ENCODE measurements around the gene PHOX2B. TPM values are rescaled to one million over a fixed set of nuclear protein-coding genes. Genes with fewer than 3 reads are reported as not detected.

PHOX2B gene
- total RNA-seq, 1 donor from 2014 or later: not detected

- Histone ChIP-seq H3K4me1 (no peaks in the 10 kb centered on the region), H3K9me3 (no peaks in the 10 kb centered on the region), H3K27ac (no peak overlapping the region), H3K36me3 (no peaks in the 10 kb centered on the region), H3K27me3 (peaks cover 97% of the 10 kb centered on the region), H3K4me3 (no peak overlapping the region)
- ATAC-seq (no peak), DNase-seq (no peak)
- intact Hi-C loops (cut with DNase I): no loop called here
- TF ChIP-seq, protein P1, sequence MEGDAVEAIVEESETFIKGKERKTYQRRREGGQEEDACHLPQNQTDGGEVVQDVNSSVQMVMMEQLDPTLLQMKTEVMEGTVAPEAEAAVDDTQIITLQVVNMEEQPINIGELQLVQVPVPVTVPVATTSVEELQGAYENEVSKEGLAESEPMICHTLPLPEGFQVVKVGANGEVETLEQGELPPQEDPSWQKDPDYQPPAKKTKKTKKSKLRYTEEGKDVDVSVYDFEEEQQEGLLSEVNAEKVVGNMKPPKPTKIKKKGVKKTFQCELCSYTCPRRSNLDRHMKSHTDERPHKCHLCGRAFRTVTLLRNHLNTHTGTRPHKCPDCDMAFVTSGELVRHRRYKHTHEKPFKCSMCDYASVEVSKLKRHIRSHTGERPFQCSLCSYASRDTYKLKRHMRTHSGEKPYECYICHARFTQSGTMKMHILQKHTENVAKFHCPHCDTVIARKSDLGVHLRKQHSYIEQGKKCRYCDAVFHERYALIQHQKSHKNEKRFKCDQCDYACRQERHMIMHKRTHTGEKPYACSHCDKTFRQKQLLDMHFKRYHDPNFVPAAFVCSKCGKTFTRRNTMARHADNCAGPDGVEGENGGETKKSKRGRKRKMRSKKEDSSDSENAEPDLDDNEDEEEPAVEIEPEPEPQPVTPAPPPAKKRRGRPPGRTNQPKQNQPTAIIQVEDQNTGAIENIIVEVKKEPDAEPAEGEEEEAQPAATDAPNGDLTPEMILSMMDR (IDR thresholded peaks at IDR 0.05): no peak
These were observed 1.1 kb downstream of the PHOX2B start for GRCh38 chr4:41747230-41748055.

- intact Hi-C loops (cut with DNase I): no loop called here
- ATAC-seq (no peak), DNase-seq (no peak)
These were observed 1.9 kb downstream of the PHOX2B start for GRCh38 chr4:41746440-41747229.

DNA sequence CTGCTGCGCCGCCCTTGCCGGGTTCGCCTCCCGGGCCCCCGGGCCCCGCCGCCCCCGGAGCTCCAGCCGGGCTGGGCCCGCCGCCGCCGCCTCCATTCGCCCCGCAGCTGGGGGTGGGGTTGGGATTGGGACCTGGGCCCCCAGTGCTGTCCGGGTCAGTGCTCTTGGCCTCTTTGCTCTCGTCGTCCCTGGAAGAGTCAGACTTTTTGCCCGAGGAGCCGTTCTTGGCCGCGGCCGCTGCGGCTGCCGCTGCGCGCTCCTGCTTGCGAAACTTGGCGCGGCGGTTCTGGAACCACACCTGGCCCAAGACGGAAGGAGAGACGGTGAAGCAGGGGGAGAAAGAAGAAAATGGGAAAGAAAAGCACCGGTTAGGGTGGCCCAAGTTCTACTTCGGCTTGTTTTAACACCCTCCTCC, 2.5 kb downstream of the PHOX2B start:
- TF ChIP-seq, protein P1 (IDR thresholded peaks at IDR 0.05): no peak
- H3K36me3 ChIP-seq: no peaks in the 10 kb centered on the region
- DNase-seq (no peak), ATAC-seq (no peak)
- H3K4me1 ChIP-seq: no peaks in the 10 kb centered on the region
- H3K27ac ChIP-seq: no peak overlapping the region
- no peaks in the 10 kb centered on the region for H3K9me3 ChIP-seq
- intact Hi-C loops (cut with DNase I): no loop called here
- H3K4me3 ChIP-seq: no peak overlapping the region
- peaks cover 84% of the 10 kb centered on the region for H3K27me3 ChIP-seq

More at GRCh38 chr4:41746440-41747229, 1.9 kb downstream of the PHOX2B start:
- no peaks in the 10 kb centered on the region for H3K4me1 ChIP-seq
- no peaks in the 10 kb centered on the region for H3K36me3 ChIP-seq
- no peaks in the 10 kb centered on the region for H3K9me3 ChIP-seq
- TF ChIP-seq, protein P1 (IDR thresholded peaks at IDR 0.05): no peak
- no peak overlapping the region for H3K27ac ChIP-seq
- H3K27me3 ChIP-seq: peaks cover 90% of the 10 kb centered on the region
- H3K4me3 ChIP-seq: no peak overlapping the region

DNA sequence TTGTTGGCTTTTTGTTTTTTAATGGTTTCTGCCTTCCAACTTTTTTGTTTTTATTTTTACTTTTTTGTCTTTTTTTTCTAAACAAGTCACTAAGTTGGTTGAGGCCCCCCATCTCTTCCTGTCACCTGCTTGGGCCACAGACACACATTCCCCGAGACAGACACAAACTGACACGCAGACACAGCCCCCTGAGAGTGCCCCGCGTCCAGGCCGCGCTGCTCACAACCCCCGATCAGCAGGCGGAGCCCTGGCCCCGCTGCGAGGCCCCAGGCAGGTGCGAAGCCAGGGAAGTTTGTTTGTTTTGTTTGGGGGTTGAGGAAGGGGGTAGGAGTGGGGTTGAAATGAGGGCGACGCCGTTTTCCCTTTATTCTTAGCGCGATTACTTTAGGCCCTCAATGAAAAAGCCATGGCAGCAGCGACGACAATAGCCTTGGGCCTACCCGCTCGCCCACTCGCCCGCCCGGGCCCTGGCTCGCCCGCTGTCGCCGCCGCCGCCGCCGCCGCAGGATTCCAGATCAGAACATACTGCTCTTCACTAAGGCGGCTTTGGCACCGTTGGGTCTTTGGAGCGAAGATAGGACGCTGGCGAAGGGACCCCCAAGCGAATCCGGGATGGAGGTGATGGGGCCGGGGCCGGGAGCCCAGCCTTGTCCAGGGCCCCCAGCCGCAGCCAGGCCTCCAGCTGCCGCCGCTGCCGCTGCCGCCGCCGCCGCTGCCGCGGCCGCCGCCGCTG, 3.1 kb downstream of the PHOX2B start:
- intact Hi-C loops (cut with DNase I): no loop called here
- ATAC-seq (no peak), DNase-seq (no peak)
- H3K4me1 ChIP-seq: no peaks in the 10 kb centered on the region
- no peak overlapping the region for H3K4me3 ChIP-seq
- peaks cover 79% of the 10 kb centered on the region for H3K27me3 ChIP-seq
- TF ChIP-seq, protein P1 (IDR thresholded peaks at IDR 0.05): no peak
- no peaks in the 10 kb centered on the region for H3K9me3 ChIP-seq
- no peak overlapping the region for H3K27ac ChIP-seq
- no peaks in the 10 kb centered on the region for H3K36me3 ChIP-seq

DNA sequence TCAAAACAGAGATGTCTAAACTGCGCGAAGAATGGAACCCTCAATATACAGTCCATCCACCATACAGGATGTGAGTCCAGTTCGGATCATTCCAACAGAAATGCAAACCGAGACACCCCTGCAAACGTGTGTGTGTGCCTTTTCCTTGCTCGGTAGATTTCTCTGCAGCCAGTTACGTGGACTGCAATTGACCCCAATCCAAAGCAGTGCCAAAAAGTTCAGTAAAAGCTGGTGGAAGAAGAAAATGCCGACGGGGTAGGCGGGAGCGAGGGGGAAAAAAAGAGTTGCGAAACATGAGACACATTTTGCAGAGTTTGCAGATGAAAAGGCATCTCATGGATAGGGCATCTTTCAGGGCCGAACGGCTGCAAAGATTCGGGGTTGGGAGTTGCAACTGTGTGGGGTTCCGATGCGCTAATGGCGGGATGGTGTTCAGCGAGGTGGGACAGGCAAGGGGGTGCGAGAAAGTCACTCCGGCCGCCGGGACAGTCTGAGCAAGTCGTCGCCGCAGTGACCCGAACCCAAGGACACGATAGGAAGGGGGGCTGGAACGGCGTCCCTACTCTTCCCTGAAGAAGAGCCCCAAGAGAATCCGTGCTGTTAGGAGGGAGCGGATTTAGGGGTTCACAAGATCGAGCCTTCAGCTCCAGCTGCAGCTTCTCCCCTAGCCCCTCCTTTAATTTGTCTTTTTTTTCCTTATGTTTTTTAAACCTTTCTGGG, 3.8 kb downstream of the PHOX2B start:
- Histone ChIP-seq H3K9me3 (no peaks in the 10 kb centered on the region), H3K27ac (no peak overlapping the region), H3K36me3 (no peaks in the 10 kb centered on the region), H3K27me3 (peaks cover 75% of the 10 kb centered on the region), H3K4me3 (no peak overlapping the region), H3K4me1 (no peaks in the 10 kb centered on the region)
- ATAC-seq: no peak
- no peak for DNase-seq
- TF ChIP-seq, protein P1 (IDR thresholded peaks at IDR 0.05): no peak
- intact Hi-C loops (cut with DNase I): no loop called here
